22Rv1 (cell line): ENCODE results near the gene SMAD5.

Experiments used
- CTCF ChIP-seq: fragments of 450-650 bp; IDR thresholded peaks from 2 replicates; pipeline ENCODE4 v1.5.1; 2017; ENCODE audit warnings: mild to moderate bottlenecking
- ZFX ChIP-seq: fragments of 450-650 bp; IDR thresholded peaks from 2 replicates; pipeline ENCODE4 v1.6.1; 2017; ENCODE audit warnings: antibody characterized with exemption, borderline replicate concordance

GRCh38 chr5:136141561-136141960, 8.9 kb downstream of the SMAD5 start:
- no peak for TF ChIP-seq CTCF
- TF ChIP-seq ZFX, result no peak
